Kidney epithelial cell (primary cell): Measurements from ENCODE around the gene RAB3IP. TPM values are rescaled to one million over a fixed set of nuclear protein-coding genes. Genes with fewer than 3 reads are reported as not detected.

ENCODE experiments used
- DNase-seq: peaks from one replicate; pipeline ENCODE4 v3.0.0-alpha.2; 2010; ENCODE audit warnings: low read depth
- H3K27me3 ChIP-seq: 2 replicates; pipeline ENCODE4 v1.6.0; 2011; ENCODE audit warnings: low read length; ENCODE audit not compliant: control insufficient read depth, insufficient read depth
- H3K36me3 ChIP-seq: 2 replicates; pipeline ENCODE4 v1.5.1; 2011; ENCODE audit warnings: low read length; ENCODE audit not compliant: control insufficient read depth, insufficient read depth
- H3K4me3 ChIP-seq: 2 replicates; pipeline ENCODE4 v1.5.1; 2011; ENCODE audit warnings: low read depth, mild to moderate bottlenecking, control low read depth, low read length
- CTCF ChIP-seq: IDR thresholded peaks from 2 replicates; pipeline ENCODE4 v1.5.1; 2011; ENCODE audit warnings: mild to moderate bottlenecking, moderate library complexity, low read length, control low read depth, inconsistent platforms; ENCODE audit not compliant: insufficient read depth, poor library complexity, severe bottlenecking
- total RNA-seq: library from RNA; depleted of rRNA; stranded (reverse); fragments of >200 nt; gene quantifications from 2 replicates; pipeline ENCODE4 v1.2.3, GENCODE V29; 2015

Gene RAB3IP
- total RNA-seq, 1 donor from 2014 or later, result 83.7 TPM

GRCh38 chr12:69821456-69822159 lies 82.9 kb downstream of the RAB3IP start:
- no peaks in the 10 kb centered on the region for H3K27me3 ChIP-seq
- H3K4me3 ChIP-seq, result no peak overlapping the region
- no peak for TF ChIP-seq CTCF
- DNase-seq, result no peak
- H3K36me3 ChIP-seq, result no peaks in the 10 kb centered on the region

- H3K36me3 ChIP-seq, result no peaks in the 10 kb centered on the region
- no peak overlapping the region for H3K4me3 ChIP-seq
- no peak for TF ChIP-seq CTCF
- no peak for DNase-seq
- H3K27me3 ChIP-seq, result no peaks in the 10 kb centered on the region
Measured at GRCh38 chr12:69822201-69822860, 83.7 kb downstream of the RAB3IP start.

GRCh38 chr12:69824028-69824427 lies 85.4 kb downstream of the RAB3IP start:
- no peaks in the 10 kb centered on the region for H3K27me3 ChIP-seq
- no peak overlapping the region for H3K4me3 ChIP-seq
- TF ChIP-seq CTCF, result no peak
- DNase-seq, result no peak
- no peaks in the 10 kb centered on the region for H3K36me3 ChIP-seq

- H3K36me3 ChIP-seq, result no peaks in the 10 kb centered on the region
- H3K27me3 ChIP-seq, result no peaks in the 10 kb centered on the region
- no peak for DNase-seq
- H3K4me3 ChIP-seq, result no peak within 1 kb of the TSS
- no peak for TF ChIP-seq CTCF
Measured at GRCh38 chr12:69824966-69825560, 86.4 kb downstream of the RAB3IP start, which contains the start of gene MYRFL. Gene MYRFL (plus strand): TSS chr12:69825227. CDS start chr12:69825518, 291 bp downstream.

GRCh38 chr12:69828897-69829296 lies 90.2 kb downstream of the RAB3IP start:
- Histone ChIP-seq H3K36me3 (no peaks in the 10 kb centered on the region), H3K4me3 (no peak overlapping the region), H3K27me3 (no peaks in the 10 kb centered on the region)
- DNase-seq, result no peak
- no peak for TF ChIP-seq CTCF

GRCh38 chr12:69833696-69834095 lies 95.0 kb downstream of the RAB3IP start:
- no peak overlapping the region for H3K4me3 ChIP-seq
- no peak for DNase-seq
- no peak for TF ChIP-seq CTCF
- no peaks in the 10 kb centered on the region for H3K27me3 ChIP-seq
- H3K36me3 ChIP-seq, result no peaks in the 10 kb centered on the region
